ENCODE results near the gene TOP3B.
"Not testable (repeated sequence)": the region's sequence is repeated elsewhere in the genome, so short reads cannot be mapped to it uniquely, and the experiment has no call there.

Gene TOP3B

DNA sequence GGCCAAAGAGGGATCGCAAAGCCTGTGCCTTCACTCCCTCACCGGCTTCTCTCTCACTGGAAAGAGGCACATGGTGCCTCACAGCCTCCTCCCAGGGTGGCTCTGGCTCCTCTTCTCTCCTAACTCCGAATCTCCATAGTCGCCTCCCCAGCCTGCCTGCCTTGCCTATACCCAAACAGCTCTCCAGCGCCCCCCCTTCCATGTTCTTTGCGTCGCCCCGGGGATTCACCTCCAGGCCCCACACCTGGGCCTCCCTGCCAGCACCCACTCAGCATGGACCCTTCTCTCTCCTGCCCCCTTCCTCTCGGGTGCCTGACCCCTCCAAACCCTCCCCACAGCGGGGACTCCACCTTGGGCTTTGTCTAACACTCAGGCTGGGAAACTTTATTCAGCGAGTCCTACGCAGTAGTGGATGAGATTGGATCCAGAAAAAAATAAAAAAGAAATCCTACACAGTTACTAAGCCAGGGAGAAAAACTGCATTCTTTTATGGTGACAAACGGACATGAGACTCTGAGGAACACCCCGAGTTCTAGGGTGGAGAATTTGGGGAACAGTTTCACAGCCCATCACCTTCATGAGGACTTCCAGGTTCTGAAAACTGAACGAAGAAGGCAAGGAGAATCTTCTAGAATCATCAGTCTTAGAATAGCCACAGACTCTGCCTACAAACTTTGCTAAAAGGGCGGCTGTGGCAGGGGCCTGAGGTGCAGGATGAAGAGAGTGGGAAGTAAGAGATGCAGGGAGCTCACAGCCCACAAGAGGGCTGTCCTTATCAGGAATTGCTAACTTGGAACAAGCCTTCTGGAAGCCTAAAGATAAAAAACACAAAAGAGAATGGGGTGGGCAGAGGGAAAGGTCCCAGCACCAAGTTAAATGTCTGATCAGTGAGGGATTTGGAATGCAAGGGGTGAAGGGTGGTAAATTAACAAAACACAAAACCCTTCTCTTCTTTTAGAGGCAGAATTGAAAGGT is 35.3 kb downstream of the TOP3B start:
- Histone ChIP-seq H3K27me3 (no peaks in the 10 kb centered on the region), H3K9me3 (no peaks in the 10 kb centered on the region), H3K4me2 (peak overlapping the region; percentile 97), H3K4me3 (no peak overlapping the region), H3K9ac (peak overlapping the region; percentile 27), H3K4me1 (peaks cover 98% of the 10 kb centered on the region), H4K20me1 (no peaks in the 10 kb centered on the region; the same call in 1 of the 2 replicates), H3K36me3 (peaks cover 28% of the 10 kb centered on the region), H3K27ac (peak overlapping the region; percentile 74)
- TF ChIP-seq Cebpa-rat (IDR thresholded peaks at IDR 0.05), result no peak

- no peak for TF ChIP-seq Cebpa-rat (IDR thresholded peaks at IDR 0.05)
- Histone ChIP-seq H3K9ac (peak overlapping the region; percentile 27), H3K36me3 (peaks cover 28% of the 10 kb centered on the region), H4K20me1 (no peaks in the 10 kb centered on the region; the same call in 1 of the 2 replicates), H3K9me3 (no peaks in the 10 kb centered on the region), H3K4me1 (peaks cover 100% of the 10 kb centered on the region), H3K4me2 (peak overlapping the region; percentile 97), H3K27me3 (no peaks in the 10 kb centered on the region), H3K4me3 (no peak overlapping the region), H3K27ac (peak overlapping the region; percentile 74)
Observed at GRCh38 chr22:21946262-21946925, 36.2 kb downstream of the TOP3B start.

DNA sequence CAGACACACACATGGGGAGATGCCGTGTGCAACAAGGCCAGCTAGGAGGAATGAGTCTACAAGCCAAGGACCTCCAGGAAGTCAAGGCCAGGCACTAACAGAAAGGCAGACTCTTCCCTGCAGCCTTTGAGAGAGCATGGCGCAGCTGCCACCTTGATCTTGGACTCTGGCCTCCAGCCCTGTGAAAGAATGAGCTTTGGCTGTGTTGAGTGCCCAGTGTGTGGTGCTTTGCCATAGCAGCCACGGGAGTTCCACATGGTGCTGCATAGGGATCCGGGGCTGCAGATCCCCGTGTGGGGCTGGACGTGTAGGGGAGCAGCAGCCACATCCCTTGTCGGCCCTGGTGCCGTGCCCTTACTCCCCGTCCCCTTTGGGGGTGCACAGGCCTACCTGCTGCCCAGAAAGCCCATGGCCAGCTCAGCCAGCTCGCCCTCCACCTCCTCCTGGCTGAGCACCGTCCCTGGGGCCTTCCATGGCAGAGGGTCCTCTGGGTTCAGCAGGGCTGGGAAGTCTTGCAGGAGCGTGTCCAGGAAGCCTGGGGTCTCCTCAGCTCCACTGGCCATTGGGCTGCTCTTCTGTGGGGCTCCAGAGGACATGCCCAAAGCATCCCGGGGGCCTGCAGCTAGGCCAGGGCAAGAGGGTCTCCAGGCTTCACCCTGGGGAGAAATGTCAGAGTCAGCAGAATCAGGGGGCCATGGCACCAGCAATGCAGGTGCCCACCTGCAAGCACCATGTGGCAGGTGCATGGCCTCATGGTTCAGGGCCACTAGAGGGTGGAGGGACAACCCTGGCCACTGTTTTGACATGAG is 36.9 kb downstream of the TOP3B start:
- Histone ChIP-seq H3K36me3 (peaks cover 28% of the 10 kb centered on the region), H3K27me3 (no peaks in the 10 kb centered on the region), H3K9me3 (no peaks in the 10 kb centered on the region), H3K4me3 (no peak overlapping the region), H3K9ac (no peak overlapping the region), H3K4me1 (peaks cover 100% of the 10 kb centered on the region), H3K4me2 (peak overlapping the region; percentile 97), H4K20me1 (no peaks in the 10 kb centered on the region; the same call in 1 of the 2 replicates), H3K27ac (peak overlapping the region; percentile 90; the same call in 1 of the 2 replicates)
- no peak for TF ChIP-seq Cebpa-rat (IDR thresholded peaks at IDR 0.05)

DNA sequence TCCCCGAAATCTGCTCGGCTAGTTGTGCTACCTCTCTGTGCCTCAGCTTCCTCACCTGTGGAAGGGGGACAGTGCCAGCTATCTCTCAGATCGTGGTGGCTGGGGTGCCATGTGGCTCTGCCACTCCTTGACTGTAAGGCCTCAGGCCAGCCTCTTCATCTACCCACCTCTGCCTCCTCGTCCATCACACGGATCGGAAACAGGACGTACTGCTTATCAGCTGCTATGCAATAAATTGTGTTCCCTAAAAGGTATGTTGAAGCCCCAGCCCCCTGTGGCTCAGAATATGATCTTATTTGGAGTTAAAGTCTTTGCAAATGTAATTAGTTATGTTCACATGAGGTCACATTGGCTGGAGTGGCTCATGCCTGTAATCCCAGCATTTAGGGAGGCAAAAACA is 37.7 kb downstream of the TOP3B start:
- Histone ChIP-seq H3K27me3 (no peaks in the 10 kb centered on the region), H3K9ac (no peak overlapping the region), H3K9me3 (no peaks in the 10 kb centered on the region), H3K27ac (peak overlapping the region; percentile 90), H3K36me3 (peaks cover 28% of the 10 kb centered on the region), H3K4me1 (peaks cover 100% of the 10 kb centered on the region), H3K4me2 (peak overlapping the region; percentile 91; the same call in 1 of the 2 replicates), H4K20me1 (no peaks in the 10 kb centered on the region; the same call in 1 of the 2 replicates), H3K4me3 (no peak overlapping the region)
- TF ChIP-seq Cebpa-rat (IDR thresholded peaks at IDR 0.05), result no peak

- no peak for TF ChIP-seq Cebpa-rat (IDR thresholded peaks at IDR 0.05)
- Histone ChIP-seq H3K36me3 (peaks cover 28% of the 10 kb centered on the region), H3K27ac (peak overlapping the region; percentile 90), H3K4me3 (no peak overlapping the region), H3K9ac (peak overlapping the region; percentile 71), H3K9me3 (no peaks in the 10 kb centered on the region), H4K20me1 (no peaks in the 10 kb centered on the region), H3K4me1 (peaks cover 100% of the 10 kb centered on the region), H3K27me3 (no peaks in the 10 kb centered on the region), H3K4me2 (peak overlapping the region; percentile 91)
Observed at GRCh38 chr22:21943571-21944448, 38.8 kb downstream of the TOP3B start.

DNA sequence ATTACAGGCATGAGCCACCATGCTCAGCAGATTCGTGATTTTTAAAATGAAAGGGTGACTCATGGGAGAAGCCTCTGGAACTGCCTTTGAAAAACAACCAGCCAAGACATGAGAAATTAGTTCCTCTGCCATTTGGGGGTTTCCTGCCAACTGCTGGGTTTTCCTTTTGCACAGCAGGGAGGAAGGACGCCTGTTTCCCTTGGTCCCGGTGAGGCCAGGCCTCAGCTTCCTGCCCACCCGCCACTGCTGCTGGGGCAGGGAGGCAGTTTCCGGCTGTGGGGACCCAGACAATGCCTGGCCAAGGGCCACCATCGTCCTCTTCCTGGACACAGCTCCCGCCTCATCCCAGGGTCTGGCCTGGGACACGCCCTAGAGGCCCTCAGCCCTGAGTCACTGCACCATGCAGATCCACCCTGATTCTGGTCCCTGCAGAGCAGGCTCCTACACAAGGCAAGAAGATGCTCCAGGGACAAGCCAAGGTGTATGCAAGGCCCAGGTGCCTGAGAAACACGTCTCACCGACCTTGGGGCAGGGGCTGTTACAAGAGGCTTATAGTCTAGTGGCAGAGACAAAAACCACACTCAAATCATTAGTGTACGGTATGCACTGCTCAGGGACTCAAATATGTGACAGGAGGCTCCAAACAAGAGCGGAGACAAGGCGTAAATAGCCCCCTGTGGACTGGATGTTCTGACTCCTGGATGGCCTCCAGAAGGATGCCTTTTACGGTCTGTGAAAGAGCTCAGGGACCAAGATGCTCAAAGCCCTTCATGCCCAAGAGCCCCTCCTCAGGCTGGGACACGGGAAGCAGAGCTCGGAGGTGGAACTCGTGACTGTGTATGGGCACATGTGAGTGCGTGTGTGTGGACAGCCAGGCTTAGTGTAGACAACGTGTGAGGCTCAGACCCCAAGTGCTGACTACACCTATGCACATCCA is 39.9 kb downstream of the TOP3B start:
- peak overlapping the region; percentile 91 for H3K4me2 ChIP-seq
- H3K27ac ChIP-seq, result peak overlapping the region; percentile 90

GRCh38 chr22:21941921-21942320 is 40.7 kb downstream of the TOP3B start:
- Histone ChIP-seq H3K27me3 (no peaks in the 10 kb centered on the region), H3K9me3 (no peaks in the 10 kb centered on the region), H4K20me1 (no peaks in the 10 kb centered on the region), H3K4me1 (peaks cover 98% of the 10 kb centered on the region), H3K4me2 (peak overlapping the region; percentile 91), H3K9ac (peak overlapping the region; percentile 71), H3K36me3 (peaks cover 35% of the 10 kb centered on the region), H3K4me3 (peak overlapping the region; percentile 45), H3K27ac (peak overlapping the region; percentile 90)
- TF ChIP-seq Cebpa-rat (IDR thresholded peaks at IDR 0.05), result no peak

More for the DNA sequence above, 39.9 kb downstream of the TOP3B start:
- Histone ChIP-seq H3K9me3 (no peaks in the 10 kb centered on the region), H3K36me3 (peaks cover 29% of the 10 kb centered on the region), H3K27me3 (no peaks in the 10 kb centered on the region), H3K4me3 (peak overlapping the region; percentile 45), H4K20me1 (no peaks in the 10 kb centered on the region), H3K4me1 (peaks cover 98% of the 10 kb centered on the region), H3K9ac (peak overlapping the region; percentile 71)
- no peak for TF ChIP-seq Cebpa-rat (IDR thresholded peaks at IDR 0.05)

DNA sequence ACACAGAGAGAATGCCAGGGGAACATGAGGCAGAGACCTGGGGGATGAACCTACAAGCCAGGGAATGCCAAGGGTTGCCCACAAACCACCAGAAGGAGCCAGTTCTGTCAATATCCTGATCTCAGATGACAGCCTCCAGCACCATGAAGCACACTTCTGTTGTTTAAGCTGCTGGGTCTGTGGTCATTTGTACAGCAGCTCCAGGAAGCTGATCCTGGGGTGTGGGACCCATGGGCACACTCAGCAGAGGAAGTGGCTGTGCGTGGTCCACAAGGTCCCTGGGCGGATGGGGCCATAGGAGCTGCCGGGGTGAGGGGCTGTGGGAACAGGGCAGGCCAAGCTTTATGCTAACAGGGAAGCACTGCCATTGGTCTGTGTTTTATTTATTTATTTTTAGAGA is 42.1 kb downstream of the TOP3B start:
- no peaks in the 10 kb centered on the region for H3K27me3 ChIP-seq
- peaks cover 37% of the 10 kb centered on the region for H3K36me3 ChIP-seq
- H3K4me2 ChIP-seq, result peak overlapping the region; percentile 91
- peak overlapping the region; percentile 71 for H3K9ac ChIP-seq
- TF ChIP-seq Cebpa-rat (IDR thresholded peaks at IDR 0.05), result no peak
- H4K20me1 ChIP-seq, result no peaks in the 10 kb centered on the region
- H3K4me3 ChIP-seq, result 0 out of 2 replicates have a peak overlapping the region, but pooled peaks have one; percentile 2
- H3K27ac ChIP-seq, result peak overlapping the region; percentile 90
- no peaks in the 10 kb centered on the region for H3K9me3 ChIP-seq
- H3K4me1 ChIP-seq, result peaks cover 94% of the 10 kb centered on the region

DNA sequence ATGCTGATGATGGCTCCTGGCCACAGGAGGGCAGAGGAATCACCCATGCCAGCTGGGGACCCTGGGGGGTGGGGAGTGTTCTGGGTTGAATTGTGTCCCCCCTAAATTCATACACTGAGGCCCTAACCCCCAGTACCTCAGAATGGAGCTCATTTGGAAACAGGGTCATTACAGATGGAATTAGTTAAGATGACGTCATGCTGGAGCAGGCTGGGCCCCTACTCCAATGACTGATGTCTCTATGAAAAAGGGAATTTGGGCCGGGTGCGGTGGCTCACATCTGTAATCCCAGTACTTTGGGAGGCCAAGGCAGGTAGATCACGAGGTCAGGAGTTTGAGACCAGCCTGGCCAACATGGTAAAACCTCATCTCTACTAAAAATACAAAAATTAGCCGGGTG is 42.7 kb downstream of the TOP3B start:
- not testable (repeated sequence) for H3K9me3 ChIP-seq, H3K27me3 ChIP-seq, H4K20me1 ChIP-seq
- peaks cover 88% of the 10 kb centered on the region for H3K4me1 ChIP-seq
- H3K4me2 ChIP-seq, result peak overlapping the region; percentile 91
- peaks cover 37% of the 10 kb centered on the region for H3K36me3 ChIP-seq
- H3K4me3 ChIP-seq, result peak overlapping the region; percentile 67
- peak overlapping the region; percentile 78 for H3K9ac ChIP-seq
- H3K27ac ChIP-seq, result peak overlapping the region; percentile 90
